Right lobe of liver (tissue), 6 donors: Measurements from ENCODE around the gene DKK2. TPM values are rescaled to one million over a fixed set of nuclear protein-coding genes. Genes with fewer than 3 reads are reported as not detected.
"Not testable (repeated sequence)": the region's sequence is repeated elsewhere in the genome, so short reads cannot be mapped to it uniquely, and the experiment has no call there.

Experiments
- ATAC-seq, 4 donors: fragments of 200-7000 bp; cut with Tn5 transposase; one replicate each; pipeline ENCODE4 v1.9.1; 2020; ENCODE audit warnings: mild to moderate bottlenecking in 4 of 4, moderate library complexity in 4 of 4
- DNase-seq, 3 donors: peaks; one replicate each; pipeline ENCODE4 v3.0.0-alpha.2; 2020
- H3K27ac ChIP-seq, 3 donors: fragments of 200-600 bp; one replicate each; pipeline ENCODE4 v1.8.0; 2022
- H3K27me3 ChIP-seq, 2 donors: fragments of 200-600 bp; one replicate each; pipeline ENCODE4 v1.8.0; 2022
- H3K36me3 ChIP-seq, 4 donors: fragments of 200-600 bp; sonication (generic) in 1 of 4; one replicate each; pipeline versions ENCODE4 v1.5.1 to v1.8.0; 2017 to 2022; ENCODE audit warnings: control low read depth in 1 of 4
- H3K4me1 ChIP-seq, 4 donors: fragments of 200-600 bp; sonication (generic) in 1 of 4; one replicate each; pipeline versions ENCODE4 v1.5.1 to v1.8.0; 2017 to 2022; ENCODE audit warnings: control low read depth in 1 of 4
- H3K4me3 ChIP-seq, 3 donors: fragments of 200-600 bp; one replicate each; pipeline ENCODE4 v1.8.0; 2022
- H3K9me3 ChIP-seq, 4 donors: fragments of 200-600 bp; sonication (generic) in 1 of 4; one replicate each; pipeline versions ENCODE4 v1.5.1 to v1.8.0; 2017 to 2022; ENCODE audit warnings: control low read depth in 1 of 4
- CTCF ChIP-seq, 4 donors: fragments of 200-600 bp in 3 of 4; fragments of 450-650 bp in 1 of 4; IDR thresholded peaks; one replicate each; pipeline versions ENCODE4 v1.5.1 to v1.8.0; 2016 to 2022; ENCODE audit warnings: antibody characterized with exemption in 4 of 4, mild to moderate bottlenecking in 2 of 4
- POLR2A ChIP-seq: fragments of 450-650 bp; IDR thresholded peaks from one replicate; pipeline ENCODE4 v1.6.1; 2017; ENCODE audit warnings: antibody characterized with exemption, mild to moderate bottlenecking
- WGBS: methylation state at CpG from one replicate; pipeline ENCODE4 v1.1.6; 2018; ENCODE audit warnings: low coverage, low lambda C conversion rate; ENCODE audit not compliant: insufficient coverage; ENCODE audit errors: missing lambda C conversion rate; 5-methylcytosine and 5-hydroxymethylcytosine counted together
- intact Hi-C, 2 donors: fragments of 100-400 bp; cut with DNase I; formaldehyde crosslinking; loops; one replicate each; pipeline versions ENCODE4 v1.11.2 to v1.14.1; 2022
- total RNA-seq, 6 experiments: library from RNA; depleted of rRNA in 2 of 6; stranded (reverse); fragments of >200 nt in 2 of 6; fragmentation: NEBNext Ultra II Directional in 3 of 6; extraction: Animal tissue kit (Norgen Biotek cat#: 25700) in 3 of 6; gene quantifications; one replicate each; pipeline versions ENCODE4 v1.1.0 to v1.2.4, GENCODE V29; 2016 to 2023
- donor health status: DM: no; HTN: yes; CAD: no.
- donor health status: DM: no; HTN: no; CAD: no.
- donor health status: DM: no; HTN: no; CAD: no.
- donor health status: DM: no; HTN: yes; CAD: no.
- donor health status: DM: no; HTN: yes; CAD: no.

DKK2 gene
- total RNA-seq, 6 experiments from 2014 or later = 0.06 to 0.11 (median 0.07) TPM; not detected in 3

GRCh38 chr4:106929248-106929647, 106.9 kb downstream of the DKK2 start:
- 27% methylated on average over 2 of the region's 2 CpGs for WGBS

GRCh38 chr4:106914223-106914622, 121.9 kb downstream of the DKK2 start:
- H3K4me1 ChIP-seq = no peaks in the 10 kb centered on the region

More at GRCh38 chr4:106929248-106929647, 106.9 kb downstream of the DKK2 start:
- no peaks in the 10 kb centered on the region for H3K4me1 ChIP-seq
- no peaks in the 10 kb centered on the region for H3K9me3 ChIP-seq
- no peak overlapping the region for H3K27ac ChIP-seq
- H3K27me3 ChIP-seq = no peaks in the 10 kb centered on the region
- no peak for DNase-seq
- intact Hi-C loops = no loop called here
- no peaks in the 10 kb centered on the region for H3K36me3 ChIP-seq
- no peak for ATAC-seq
- TF ChIP-seq POLR2A (no peak), CTCF (IDR thresholded peaks at IDR 0.05) (no peak)
- H3K4me3 ChIP-seq = no peak overlapping the region

GRCh38 chr4:106909486-106910188, 126.5 kb downstream of the DKK2 start:
- Histone ChIP-seq H3K36me3 (no peaks in the 10 kb centered on the region), H3K9me3 (no peaks in the 10 kb centered on the region), H3K4me3 (no peak overlapping the region), H3K27ac (no peak overlapping the region), H3K27me3 (no peaks in the 10 kb centered on the region), H3K4me1 (no peaks in the 10 kb centered on the region)
- 50% methylated on average over 1 of the region's 1 CpG for WGBS
- TF ChIP-seq POLR2A = no peak
- ATAC-seq = no peak
- DNase-seq = no peak
- intact Hi-C loops = no loop called here

More at GRCh38 chr4:106914223-106914622, 121.9 kb downstream of the DKK2 start:
- DNase-seq (no peak), ATAC-seq (no peak)
- intact Hi-C loops = no loop called here
- Histone ChIP-seq H3K27me3 (no peaks in the 10 kb centered on the region), H3K36me3 (no peaks in the 10 kb centered on the region), H3K9me3 (no peaks in the 10 kb centered on the region), H3K27ac (no peak overlapping the region), H3K4me3 (no peak overlapping the region)
- no peak for TF ChIP-seq POLR2A
- TF ChIP-seq CTCF (IDR thresholded peaks at IDR 0.05) = no peak
- 55% methylated on average over 3 of the region's 3 CpGs for WGBS

- intact Hi-C loops, H3K36me3 ChIP-seq, H3K4me1 ChIP-seq, H3K27me3 ChIP-seq, H3K4me3 ChIP-seq, ATAC-seq, H3K27ac ChIP-seq, H3K9me3 ChIP-seq: not testable (repeated sequence)
- WGBS = 69% methylated on average over 11 of the region's 11 CpGs
- peak in 1 of 3 donors; percentile 17 for DNase-seq
Observed at GRCh38 chr4:106908049-106908448, 128.1 kb downstream of the DKK2 start.

- H3K36me3 ChIP-seq = no peaks in the 10 kb centered on the region
- no peak overlapping the region for H3K27ac ChIP-seq
- DNase-seq = no peak
- H3K4me3 ChIP-seq = no peak overlapping the region
- no peaks in the 10 kb centered on the region for H3K9me3 ChIP-seq
- TF ChIP-seq CTCF (IDR thresholded peaks at IDR 0.05) = no peak
- no peak for TF ChIP-seq POLR2A
- intact Hi-C loops = no loop called here
- H3K27me3 ChIP-seq = no peaks in the 10 kb centered on the region
- no peak for ATAC-seq
- WGBS = 25% methylated on average over 2 of the region's 2 CpGs
- H3K4me1 ChIP-seq = no peaks in the 10 kb centered on the region
Observed at GRCh38 chr4:106907216-106907615, 128.9 kb downstream of the DKK2 start.
